ENCODE measurements around the gene OSGEP. TPM values are rescaled to one million over a fixed set of nuclear protein-coding genes. Genes with fewer than 3 reads are reported as not detected.

The OSGEP gene
- total RNA-seq, 2 experiments from 2014 or later, result 35.7 to 36.8 TPM

DNA sequence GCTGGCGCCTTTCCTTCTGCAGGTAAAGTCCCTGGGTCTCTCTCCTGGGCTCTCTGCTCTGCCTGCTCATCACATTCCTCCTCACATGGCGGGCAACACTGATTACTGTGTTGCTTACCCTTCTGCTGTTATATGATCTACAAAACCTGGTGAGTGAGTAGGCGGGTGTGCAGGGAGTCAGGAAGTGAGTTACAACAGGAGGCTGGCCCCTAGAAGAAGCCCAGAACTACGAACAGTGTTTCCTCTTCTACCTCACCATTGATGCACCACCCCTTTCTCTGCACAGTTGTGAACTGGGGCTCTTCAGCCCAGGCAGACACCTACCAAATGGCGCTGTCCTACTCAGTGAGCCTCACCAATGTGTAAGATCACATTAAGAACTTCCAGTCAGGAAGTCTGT lies 13.7 kb downstream of the OSGEP start:
- CTCF ChIA-PET, result interaction anchor here (1.2 to 2.7 kb wide), 2 partner anchors 26 to 166 kb away, joined by 3 to 15 read pairs; partner anchors contain the start of gene TEP1
- Mint-ChIP-seq H3K4me3 (peak overlapping the region; percentile 32), H3K27ac (peak overlapping the region; percentile 68), H3K9me3 (no peaks in the 10 kb centered on the region), H3K36me3 (ENCODE audit: low read depth) (peaks cover 9% of the 10 kb centered on the region), H3K4me1 (ENCODE audit: low read depth) (peaks cover 19% of the 10 kb centered on the region), H3K27me3 (ENCODE audit: low read depth) (no peaks in the 10 kb centered on the region)
- intact Hi-C loops (cut with micrococcal nuclease), result loop anchor here (1.0 kb wide), 3 partner anchors 14 to 29 kb away; partner anchors contain the start of genes APEX1 and TEP1
- peak; percentile 70 for DNase-seq

DNA sequence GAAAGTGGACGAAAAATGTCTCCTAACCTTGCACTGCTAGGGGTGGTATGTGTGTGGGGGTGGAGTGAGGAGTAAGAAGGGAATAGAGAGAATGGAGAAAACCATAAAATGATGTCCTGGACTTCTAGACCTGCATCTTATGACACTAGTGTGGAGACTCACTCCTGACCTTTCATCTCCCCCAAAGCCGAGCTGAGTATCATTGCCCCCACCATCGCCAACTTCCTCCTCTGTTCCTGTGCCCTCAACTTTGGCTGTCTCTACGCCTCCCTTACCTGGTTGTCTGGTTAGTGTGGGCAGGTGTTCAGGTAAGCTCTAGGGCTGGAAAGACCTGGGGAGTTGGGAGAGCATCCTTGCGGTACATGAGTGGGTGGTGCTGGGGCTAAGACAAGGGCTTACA lies 14.1 kb downstream of the OSGEP start:
- CTCF ChIA-PET, result interaction anchor here (1.2 to 2.7 kb wide), 2 partner anchors 26 to 166 kb away, joined by 3 to 15 read pairs; partner anchors contain the start of gene TEP1
- no peak for DNase-seq
- peaks cover 19% of the 10 kb centered on the region for H3K4me1 Mint-ChIP-seq (ENCODE audit: low read depth)
- H3K36me3 Mint-ChIP-seq (ENCODE audit: low read depth), result peaks cover 9% of the 10 kb centered on the region
- no peaks in the 10 kb centered on the region for H3K27me3 Mint-ChIP-seq (ENCODE audit: low read depth)
- intact Hi-C loops (cut with micrococcal nuclease), result no loop called here
- no peaks in the 10 kb centered on the region for H3K9me3 Mint-ChIP-seq
- peak overlapping the region; percentile 32 for H3K4me3 Mint-ChIP-seq
- peak overlapping the region; percentile 68 for H3K27ac Mint-ChIP-seq

DNA sequence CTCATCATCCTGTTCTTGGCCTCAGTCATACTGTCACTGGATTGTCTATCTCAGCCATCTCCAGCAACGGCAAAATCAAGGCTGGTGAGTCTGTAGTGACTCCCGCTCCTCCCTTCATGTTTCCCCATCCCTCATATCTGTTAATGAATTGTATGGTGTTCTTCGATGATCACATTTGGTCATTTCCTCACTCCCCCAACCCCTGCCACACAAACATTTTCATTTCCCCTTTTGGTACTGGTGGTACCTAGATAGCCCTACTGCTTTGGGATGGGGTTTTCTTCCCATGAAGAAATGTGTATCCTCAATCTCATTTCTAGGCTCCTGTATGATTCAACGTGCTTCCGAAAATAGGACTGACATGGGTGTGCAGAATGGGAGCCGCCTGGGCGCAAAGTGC lies 15.9 kb downstream of the OSGEP start:
- Mint-ChIP-seq H3K4me3 (no peak overlapping the region), H3K4me1 (ENCODE audit: low read depth) (peaks cover 19% of the 10 kb centered on the region), H3K27me3 (ENCODE audit: low read depth) (no peaks in the 10 kb centered on the region), H3K27ac (no peak overlapping the region), H3K36me3 (ENCODE audit: low read depth) (peaks cover 9% of the 10 kb centered on the region), H3K9me3 (no peaks in the 10 kb centered on the region)
- intact Hi-C loops (cut with micrococcal nuclease), result no loop called here
- no peak for DNase-seq
- CTCF ChIA-PET, result no interaction called here

DNA sequence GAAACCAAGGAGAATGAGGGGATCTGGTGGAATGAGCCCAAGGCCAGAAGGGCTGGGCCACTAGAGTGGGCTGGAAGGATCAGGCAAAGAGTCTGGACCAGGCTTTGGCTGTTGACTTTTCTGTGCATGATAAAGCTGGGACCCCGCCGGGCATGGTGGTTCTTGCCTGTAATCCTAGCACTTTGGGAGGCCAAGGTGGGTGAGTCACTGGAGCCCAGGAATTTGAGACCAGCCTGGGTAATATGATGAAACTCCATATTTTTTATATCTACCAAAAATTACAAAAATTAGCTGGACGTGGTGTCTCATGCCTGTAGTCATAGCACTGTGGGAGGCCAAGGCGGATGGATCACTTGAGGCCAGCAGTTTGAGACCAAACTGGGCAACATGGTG lies 18.3 kb downstream of the OSGEP start:
- intact Hi-C loops (cut with micrococcal nuclease), result no loop called here
- Mint-ChIP-seq H3K27ac (no peak overlapping the region), H3K27me3 (ENCODE audit: low read depth) (no peaks in the 10 kb centered on the region), H3K9me3 (no peaks in the 10 kb centered on the region), H3K36me3 (ENCODE audit: low read depth) (no peaks in the 10 kb centered on the region), H3K4me1 (ENCODE audit: low read depth) (peaks cover 11% of the 10 kb centered on the region), H3K4me3 (no peak overlapping the region)
- CTCF ChIA-PET, result interaction anchor here (0.6 kb wide), 1 partner anchor 312 kb away, joined by 3 read pairs; no protein-coding TSS in a partner anchor
- no peak for DNase-seq

DNA sequence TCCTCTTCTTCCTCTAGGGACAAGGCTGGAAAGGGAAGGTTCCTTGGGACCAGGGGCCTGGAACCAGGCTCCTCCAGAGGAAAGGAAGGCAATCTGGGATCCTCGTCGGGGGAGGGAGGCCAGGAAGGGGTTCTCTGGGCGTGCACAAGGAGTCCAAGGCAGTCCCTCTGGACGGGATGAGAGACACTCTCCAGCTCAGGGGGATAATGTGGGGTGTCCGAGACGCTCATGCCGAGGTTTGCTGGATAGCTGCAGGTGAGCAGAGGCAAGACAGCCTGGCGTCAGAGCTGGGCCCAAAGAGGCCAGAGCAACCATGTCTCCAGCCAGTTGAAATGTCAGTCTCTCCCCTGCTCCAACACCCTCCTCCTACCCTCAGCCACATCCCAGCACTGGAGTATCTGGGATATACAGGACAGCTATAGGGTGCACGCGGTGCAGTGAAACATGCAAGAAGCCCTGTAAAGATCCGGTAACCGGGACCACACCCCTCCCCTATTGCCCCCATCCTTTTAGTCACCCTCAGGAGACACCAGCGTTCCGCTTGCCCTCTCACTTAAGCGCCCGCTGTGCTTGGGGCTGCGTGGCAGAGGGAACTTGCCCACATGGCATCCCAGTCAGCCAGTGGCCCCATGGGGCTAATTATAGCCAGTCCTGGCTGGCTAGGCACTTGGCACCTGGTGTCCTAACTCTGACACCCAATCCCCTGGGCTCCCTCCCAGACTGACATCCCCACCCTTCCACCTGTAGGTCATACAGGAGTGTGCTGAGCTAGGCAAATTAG lies 18.8 kb downstream of the OSGEP start, which contains the start of gene KLHL33:
KLHL33 (minus strand) TSS at position 585 of the 781 bp plus-strand sequence; CDS start at position 230, 355 bp downstream.
- no peaks in the 10 kb centered on the region for H3K36me3 Mint-ChIP-seq (ENCODE audit: low read depth)
- H3K27me3 Mint-ChIP-seq (ENCODE audit: low read depth), result no peaks in the 10 kb centered on the region
- H3K4me1 Mint-ChIP-seq (ENCODE audit: low read depth), result peaks cover 5% of the 10 kb centered on the region
- H3K9me3 Mint-ChIP-seq, result no peaks in the 10 kb centered on the region
- H3K27ac Mint-ChIP-seq, result no peak within 1 kb of the TSS
- CTCF ChIA-PET, result no interaction called here
- H3K4me3 Mint-ChIP-seq, result no peak within 1 kb of the TSS
- no peak for DNase-seq
- intact Hi-C loops (cut with micrococcal nuclease), result no loop called here

DNA sequence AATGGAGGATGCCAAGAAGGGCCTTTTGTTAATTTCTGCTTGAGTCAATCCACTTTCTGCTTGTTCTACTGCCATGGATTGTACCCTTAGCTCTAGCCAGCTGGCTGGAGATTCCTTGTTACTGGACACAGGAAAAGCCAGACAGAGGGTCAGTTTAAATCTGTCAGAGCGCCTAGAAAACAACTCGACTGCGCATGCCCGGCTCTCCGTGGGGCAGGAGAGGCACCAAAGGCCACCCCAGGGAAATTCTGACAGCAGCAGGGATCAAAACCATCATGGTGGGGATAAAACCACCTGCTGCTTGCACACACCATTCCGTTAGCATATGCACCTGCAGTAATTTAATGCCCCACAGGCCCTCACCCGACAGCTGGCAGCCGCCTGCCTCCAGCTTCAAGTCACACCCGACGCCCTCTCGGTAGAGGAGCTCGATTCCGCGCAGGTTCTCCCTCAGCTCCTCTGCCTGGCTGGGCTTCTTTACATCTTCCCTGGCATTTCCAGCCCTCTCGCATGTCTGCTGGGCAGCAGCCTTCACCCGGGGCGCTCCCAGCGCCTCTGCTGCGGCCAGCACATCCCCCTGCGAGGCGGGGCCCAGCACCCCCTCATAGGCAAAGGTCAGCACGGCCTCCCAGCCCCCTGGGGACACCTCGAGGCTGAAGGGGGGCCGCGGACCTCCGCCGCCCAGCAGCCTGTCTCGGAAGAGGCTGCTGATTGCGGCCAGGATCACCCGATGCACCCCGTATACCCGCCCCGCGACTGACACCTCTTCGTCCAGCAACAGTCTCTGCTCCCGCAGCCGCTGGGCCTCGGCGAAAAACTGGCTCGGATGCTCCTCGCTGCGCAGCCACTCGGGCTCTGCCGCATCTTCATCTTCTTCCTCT lies 19.7 kb downstream of the OSGEP start:
- no peak overlapping the region for H3K27ac Mint-ChIP-seq
- no peaks in the 10 kb centered on the region for H3K4me1 Mint-ChIP-seq (ENCODE audit: low read depth)
- intact Hi-C loops (cut with micrococcal nuclease), result no loop called here
- CTCF ChIA-PET, result no interaction called here
- H3K36me3 Mint-ChIP-seq (ENCODE audit: low read depth), result no peaks in the 10 kb centered on the region
- no peak for DNase-seq
- H3K27me3 Mint-ChIP-seq (ENCODE audit: low read depth), result no peaks in the 10 kb centered on the region
- no peak overlapping the region for H3K4me3 Mint-ChIP-seq
- H3K9me3 Mint-ChIP-seq, result no peaks in the 10 kb centered on the region

DNA sequence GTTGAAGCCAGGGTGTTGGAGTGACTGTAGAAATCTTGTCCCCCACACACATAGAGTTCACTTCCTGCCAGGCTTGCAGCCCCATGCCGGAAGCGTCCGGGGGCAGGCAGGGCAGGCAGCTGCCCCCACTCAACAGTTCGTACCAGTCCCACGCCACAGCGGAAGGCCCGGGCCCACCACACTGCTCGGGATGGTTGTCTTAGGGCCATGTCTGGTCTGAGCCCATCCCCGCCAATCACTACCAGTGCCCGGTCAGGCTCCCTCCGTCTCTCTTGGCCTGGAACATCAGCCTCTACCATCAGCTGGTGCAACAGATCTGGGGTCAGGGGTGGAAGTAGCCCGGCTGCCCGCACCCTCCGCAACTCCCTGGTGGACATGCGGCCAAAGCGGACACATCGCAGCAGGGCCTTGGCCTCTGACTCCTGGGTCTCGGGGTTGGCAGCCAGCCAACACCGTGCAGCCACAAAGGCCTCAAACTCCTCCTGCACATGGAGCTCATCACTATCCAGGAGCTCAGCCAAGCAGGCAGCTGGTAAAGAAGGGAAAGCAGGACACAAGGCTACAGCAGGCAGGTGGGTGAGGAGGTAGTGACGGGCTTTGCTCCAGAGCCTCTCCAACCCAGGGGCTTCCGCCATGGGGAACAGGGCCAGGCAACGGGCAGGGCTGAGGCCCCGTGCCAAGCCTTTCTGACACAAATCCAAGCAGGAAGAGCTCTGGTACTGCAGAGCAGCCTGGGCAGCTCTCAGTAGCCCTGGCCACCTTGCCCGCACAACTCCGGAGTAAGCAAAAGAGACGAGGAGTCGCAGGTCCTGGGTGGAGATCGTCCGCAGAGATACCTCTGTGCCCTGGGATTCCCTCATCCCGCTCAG lies 24.6 kb downstream of the OSGEP start:
- H3K27ac Mint-ChIP-seq, result no peak overlapping the region

DNA sequence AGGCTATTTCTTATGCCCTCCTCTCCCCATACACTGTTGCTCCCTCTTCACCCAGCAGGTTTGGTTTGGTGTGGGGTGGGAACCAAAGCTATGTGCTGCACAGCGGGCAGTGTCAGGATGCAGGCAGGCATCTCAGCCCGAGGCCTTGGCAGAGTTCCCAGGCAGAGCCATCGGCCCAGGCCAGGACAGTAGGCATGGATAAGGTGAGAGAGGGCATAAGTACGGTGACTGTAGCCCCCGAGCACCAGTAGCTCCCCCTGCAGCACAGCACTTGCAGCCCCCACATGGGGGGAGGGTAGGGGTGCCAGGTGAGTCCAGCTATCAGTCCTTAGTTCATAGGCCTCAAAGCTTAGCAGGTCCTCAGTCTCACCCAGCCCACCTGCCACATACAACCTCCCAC lies 25.8 kb downstream of the OSGEP start:
- Mint-ChIP-seq H3K9me3 (no peaks in the 10 kb centered on the region), H3K27ac (no peak overlapping the region), H3K4me1 (ENCODE audit: low read depth) (peaks cover 24% of the 10 kb centered on the region), H3K36me3 (ENCODE audit: low read depth) (no peaks in the 10 kb centered on the region), H3K27me3 (ENCODE audit: low read depth) (no peaks in the 10 kb centered on the region), H3K4me3 (no peak overlapping the region)
- CTCF ChIA-PET, result interaction anchor here (0.5 to 1.9 kb wide), 3 partner anchors 11 to 104 kb away, joined by 3 to 10 read pairs (median 4); no protein-coding TSS in a partner anchor
- intact Hi-C loops (cut with micrococcal nuclease), result no loop called here
- no peak for DNase-seq

More for the DNA sequence above, 24.6 kb downstream of the OSGEP start:
- Mint-ChIP-seq H3K27me3 (ENCODE audit: low read depth) (no peaks in the 10 kb centered on the region), H3K36me3 (ENCODE audit: low read depth) (no peaks in the 10 kb centered on the region), H3K4me3 (no peak overlapping the region), H3K9me3 (no peaks in the 10 kb centered on the region), H3K4me1 (ENCODE audit: low read depth) (peaks cover 24% of the 10 kb centered on the region)
- CTCF ChIA-PET, result interaction anchor here (1.3 to 1.9 kb wide), 2 partner anchors 12 to 15 kb away, joined by 3 to 10 read pairs; no protein-coding TSS in a partner anchor
- intact Hi-C loops (cut with micrococcal nuclease), result no loop called here
- no peak for DNase-seq

DNA sequence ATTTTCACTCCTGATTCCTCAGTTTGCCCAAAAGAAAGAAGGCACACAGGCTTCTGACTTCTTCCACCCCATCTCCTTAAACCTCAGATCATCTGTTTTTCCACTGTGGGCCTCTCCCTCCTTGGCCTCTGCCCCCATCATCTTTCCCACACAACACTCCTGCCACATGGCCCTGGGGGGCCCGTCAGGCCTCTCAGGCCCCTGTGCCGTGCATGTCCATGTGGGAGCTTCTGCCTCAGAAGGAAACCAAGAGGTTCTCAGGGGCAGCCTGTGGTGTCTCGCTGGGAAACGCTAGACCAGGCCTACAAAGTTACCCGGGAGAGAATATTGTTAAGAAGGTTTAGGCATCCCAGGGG lies 26.6 kb downstream of the OSGEP start:
- Mint-ChIP-seq H3K4me1 (ENCODE audit: low read depth) (peaks cover 24% of the 10 kb centered on the region), H3K36me3 (ENCODE audit: low read depth) (no peaks in the 10 kb centered on the region), H3K27ac (peak overlapping the region; percentile 79), H3K9me3 (no peaks in the 10 kb centered on the region), H3K4me3 (no peak overlapping the region), H3K27me3 (ENCODE audit: low read depth) (no peaks in the 10 kb centered on the region)
- CTCF ChIA-PET, result interaction anchor here (0.6 to 1.9 kb wide), 2 partner anchors 13 to 17 kb away, joined by 3 to 10 read pairs; no protein-coding TSS in a partner anchor
- DNase-seq, result no peak
- intact Hi-C loops (cut with micrococcal nuclease), result no loop called here

DNA sequence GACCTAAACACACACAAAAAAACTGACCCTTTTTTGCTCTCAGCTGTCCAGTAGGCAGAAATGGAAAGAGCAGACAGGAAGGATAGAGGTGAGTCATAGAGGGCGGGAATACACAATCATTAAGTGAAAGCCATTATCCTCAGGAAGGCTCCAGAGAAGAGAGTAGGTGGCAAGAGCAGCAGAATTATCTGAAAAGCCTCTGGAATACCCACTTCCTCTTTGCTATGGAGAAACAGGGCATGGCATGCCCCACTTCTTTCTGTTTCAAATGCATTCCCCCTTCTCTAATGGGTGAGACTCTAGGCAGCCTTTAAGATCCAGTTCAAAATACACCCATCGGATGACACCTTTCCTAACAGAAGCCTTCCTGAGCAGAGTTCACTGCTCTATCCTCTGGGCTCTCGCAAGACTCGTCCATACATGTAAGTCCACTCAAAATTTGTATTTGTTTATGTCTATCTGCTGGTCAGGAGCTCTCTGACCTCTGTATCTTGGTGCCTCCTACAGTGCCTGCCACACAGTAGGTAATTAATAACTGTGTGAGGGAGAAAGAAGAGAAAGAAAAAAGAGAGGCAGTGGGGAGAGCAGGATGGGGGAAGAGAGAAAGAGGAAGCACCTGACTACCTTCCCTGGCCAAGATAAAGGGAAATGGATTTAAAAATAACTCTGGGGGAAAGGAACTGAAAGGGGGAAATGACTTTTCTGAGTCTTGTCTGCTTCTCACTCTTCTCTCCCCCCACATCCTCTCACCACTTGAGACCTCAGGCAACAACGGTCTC lies 27.2 kb downstream of the OSGEP start:
- intact Hi-C loops (cut with micrococcal nuclease), result loop anchor here (1.0 kb wide), 1 partner anchor 12 kb away; no protein-coding TSS in a partner anchor
- Mint-ChIP-seq H3K27me3 (ENCODE audit: low read depth) (no peaks in the 10 kb centered on the region), H3K9me3 (no peaks in the 10 kb centered on the region), H3K36me3 (ENCODE audit: low read depth) (no peaks in the 10 kb centered on the region), H3K4me1 (ENCODE audit: low read depth) (peaks cover 24% of the 10 kb centered on the region), H3K27ac (peak overlapping the region; percentile 79), H3K4me3 (peak overlapping the region; percentile 0)
- CTCF ChIA-PET, result no interaction called here
- DNase-seq, result peak; percentile 18

DNA sequence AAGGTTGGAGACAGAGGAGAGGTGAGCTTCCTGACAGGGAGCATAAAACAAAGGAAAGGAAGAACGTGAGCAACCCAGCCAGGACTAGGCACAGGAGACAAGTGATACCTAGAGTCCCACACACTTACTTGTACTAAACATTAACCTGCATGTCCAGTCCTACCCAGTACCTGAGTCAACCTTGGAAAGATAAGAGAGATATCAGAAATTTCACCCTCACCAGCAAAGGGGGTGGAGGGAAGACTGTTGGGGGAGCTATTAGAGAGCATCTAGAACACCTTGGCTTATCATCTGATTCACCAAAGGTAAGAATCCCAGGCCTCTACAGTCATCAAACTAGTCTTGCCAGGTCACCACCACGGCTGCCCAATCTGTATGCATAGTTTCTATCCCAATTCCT lies 29.8 kb downstream of the OSGEP start:
- intact Hi-C loops (cut with micrococcal nuclease), result no loop called here
- no peaks in the 10 kb centered on the region for H3K9me3 Mint-ChIP-seq
- CTCF ChIA-PET, result interaction anchor here (1.1 to 1.9 kb wide), 3 partner anchors 9 to 184 kb away, joined by 3 to 18 read pairs (median 6); no protein-coding TSS in a partner anchor
- no peak for DNase-seq
- H3K4me1 Mint-ChIP-seq (ENCODE audit: low read depth), result peaks cover 24% of the 10 kb centered on the region
- no peaks in the 10 kb centered on the region for H3K27me3 Mint-ChIP-seq (ENCODE audit: low read depth)
- H3K36me3 Mint-ChIP-seq (ENCODE audit: low read depth), result no peaks in the 10 kb centered on the region
- no peak overlapping the region for H3K4me3 Mint-ChIP-seq
- H3K27ac Mint-ChIP-seq, result no peak overlapping the region
